Progenitor cell of endocrine pancreas (in vitro differentiated cells): ENCODE measurements around the gene HSPA8. TPM values are rescaled to one million over a fixed set of nuclear protein-coding genes. Genes with fewer than 3 reads are reported as not detected.

Experiments used
- DNase-seq: peaks from one replicate; pipeline ENCODE4 v3.0.0; 2021; ENCODE audit warnings: low spot score; ENCODE audit not compliant: unreplicated experiment
- H3K27ac Mint-ChIP-seq: 2 replicates; pipeline ENCODE4 v1.8.0; 2021; ENCODE audit warnings: mild to moderate bottlenecking, moderate library complexity, mixed read lengths
- H3K27me3 Mint-ChIP-seq: 2 replicates; pipeline ENCODE4 v1.8.0; 2021; ENCODE audit warnings: mixed read lengths
- H3K36me3 Mint-ChIP-seq: 2 replicates; pipeline ENCODE4 v1.8.0; 2022; ENCODE audit warnings: mixed read lengths; ENCODE audit not compliant: insufficient read depth
- H3K4me1 Mint-ChIP-seq: 2 replicates; pipeline ENCODE4 v1.8.0; 2021; ENCODE audit warnings: low read depth, mixed read lengths
- H3K4me3 Mint-ChIP-seq: 2 replicates; pipeline ENCODE4 v1.8.0; 2021; ENCODE audit warnings: low read depth, mild to moderate bottlenecking, moderate library complexity, mixed read lengths
- H3K9me3 Mint-ChIP-seq: 2 replicates; pipeline ENCODE4 v1.8.0; 2021; ENCODE audit warnings: low read depth, mixed read lengths
- CTCF ChIP-seq: fragments of 200-600 bp; sonication (generic); IDR thresholded peaks from one replicate; pipeline ENCODE4 v1.5.0; 2021; ENCODE audit warnings: antibody characterized with exemption, mild to moderate bottlenecking; ENCODE audit not compliant: unreplicated experiment
- long read RNA-seq: library from polyadenylated mRNA; unstranded; transcript quantifications from one replicate; pipeline ENCODE4 v2.0.0, GENCODE V29; 2020
- total RNA-seq: library from RNA; stranded (reverse); gene quantifications from 2 replicates; pipeline ENCODE4 v1.2.1, GENCODE V29; 2021

The HSPA8 gene
- 1,127 and 1,140 TPM in 2 replicates for total RNA-seq
- long read RNA-seq, transcript HSPA8-202 (8 exons, 2,004 nt), result minor isoform, 16 of 16,877 reads
- long read RNA-seq, transcript HSPA8-224 (9 exons, 2,463 nt), result major isoform, 16,271 of 16,877 reads
- long read RNA-seq, transcript HSPA8-201 (8 exons, 2,186 nt), result minor isoform, 87 of 16,877 reads
- long read RNA-seq, transcript HSPA8-222 (6 exons, 1,884 nt), result minor isoform, 65 of 16,877 reads
- long read RNA-seq, partial matches to known transcripts, result 170 of 16,877 reads
- long read RNA-seq, other reads (novel, unspliced or antisense), result 259 of 16,877 reads

DNA sequence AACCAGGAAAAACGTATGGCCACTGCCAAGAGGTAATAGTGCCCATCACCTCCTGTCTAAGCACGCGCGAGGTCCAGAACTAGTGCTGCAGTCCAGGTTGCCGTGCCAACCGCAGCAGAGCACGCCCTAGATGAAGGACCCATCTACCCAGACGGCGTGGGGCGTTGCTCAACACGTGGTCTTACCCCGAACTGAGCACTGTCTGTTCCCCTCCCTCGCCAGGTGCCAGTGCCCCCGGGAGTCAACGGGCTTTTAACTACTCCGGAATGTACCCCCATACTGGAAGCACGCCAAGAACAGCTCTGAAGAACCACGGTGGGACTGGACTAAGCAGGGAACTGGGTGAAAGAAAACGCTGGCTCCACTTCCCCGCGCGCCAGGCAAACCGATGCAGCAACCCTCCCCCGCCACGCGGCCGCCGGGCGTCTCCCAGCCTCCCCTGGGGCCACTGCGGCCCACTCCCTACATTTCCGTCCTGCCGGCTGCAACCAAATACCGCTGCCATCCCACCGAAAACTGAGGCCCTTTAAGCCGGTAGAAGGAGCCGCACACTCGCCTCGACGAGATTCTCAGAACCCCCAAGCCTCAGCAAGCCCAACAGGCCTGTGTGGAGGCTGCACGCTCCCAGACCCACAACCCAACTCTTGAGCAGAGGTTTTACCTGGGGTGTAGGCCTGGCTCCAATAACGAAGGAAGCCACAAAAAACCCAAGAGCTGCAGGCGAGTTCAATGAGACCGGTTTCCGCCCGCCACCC lies at the start of gene HSPA8:
Gene HSPA8, minus strand, starts transcription at position 734 of the 755 bp plus-strand sequence. CDS start 812 bp downstream, outside the sequence.
- TF ChIP-seq CTCF, result no peak
- H3K4me1 Mint-ChIP-seq, result peaks cover 48% of the 10 kb centered on the region
- H3K9me3 Mint-ChIP-seq, result no peaks in the 10 kb centered on the region
- DNase-seq, result peak; percentile 24
- peak within 1 kb of the TSS; percentile 99 for H3K27ac Mint-ChIP-seq
- H3K27me3 Mint-ChIP-seq, result no peaks in the 10 kb centered on the region
- H3K36me3 Mint-ChIP-seq, result peaks cover 47% of the 10 kb centered on the region
- peak within 1 kb of the TSS; percentile 97 for H3K4me3 Mint-ChIP-seq

GRCh38 chr11:123111465-123111864 lies 49.5 kb upstream of the HSPA8 start:
- Mint-ChIP-seq H3K4me1 (peaks cover 19% of the 10 kb centered on the region), H3K9me3 (peaks cover 3% of the 10 kb centered on the region), H3K36me3 (no peaks in the 10 kb centered on the region), H3K27me3 (peaks cover 3% of the 10 kb centered on the region), H3K4me3 (no peak overlapping the region), H3K27ac (no peak overlapping the region)
- DNase-seq, result no peak
- peak; percentile 78 for TF ChIP-seq CTCF

DNA sequence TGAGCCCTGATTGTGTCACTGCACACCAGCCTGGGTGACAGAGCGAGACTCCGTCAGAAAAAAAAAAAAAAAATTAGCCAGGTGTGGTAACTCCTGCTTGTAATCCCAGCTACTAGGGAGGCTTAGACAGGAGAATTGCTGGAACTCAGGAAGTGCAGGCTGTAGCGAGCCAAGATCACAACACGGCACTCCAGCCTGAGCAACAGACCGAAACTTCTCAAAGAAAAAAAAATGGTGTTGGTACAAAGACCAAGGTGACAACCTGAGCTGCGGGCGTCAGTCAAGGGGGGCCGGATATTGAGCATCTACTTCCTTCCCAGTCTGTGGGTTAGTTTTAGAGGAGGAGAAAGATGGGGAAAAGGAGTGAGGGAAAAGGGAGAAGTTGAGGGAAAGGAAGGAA lies 48.5 kb upstream of the HSPA8 start:
- H3K36me3 Mint-ChIP-seq, result no peaks in the 10 kb centered on the region
- H3K27ac Mint-ChIP-seq, result peak overlapping the region; percentile 51
- peaks cover 19% of the 10 kb centered on the region for H3K4me1 Mint-ChIP-seq
- no peak overlapping the region for H3K4me3 Mint-ChIP-seq
- no peak for DNase-seq
- TF ChIP-seq CTCF, result no peak
- peaks cover 3% of the 10 kb centered on the region for H3K27me3 Mint-ChIP-seq
- H3K9me3 Mint-ChIP-seq, result no peaks in the 10 kb centered on the region

GRCh38 chr11:123107945-123108495 lies 46.1 kb upstream of the HSPA8 start:
- no peak for DNase-seq
- Mint-ChIP-seq H3K4me3 (no peak overlapping the region), H3K9me3 (no peaks in the 10 kb centered on the region), H3K27me3 (peaks cover 3% of the 10 kb centered on the region), H3K4me1 (peaks cover 19% of the 10 kb centered on the region), H3K36me3 (no peaks in the 10 kb centered on the region), H3K27ac (peak overlapping the region; percentile 77)
- no peak for TF ChIP-seq CTCF

DNA sequence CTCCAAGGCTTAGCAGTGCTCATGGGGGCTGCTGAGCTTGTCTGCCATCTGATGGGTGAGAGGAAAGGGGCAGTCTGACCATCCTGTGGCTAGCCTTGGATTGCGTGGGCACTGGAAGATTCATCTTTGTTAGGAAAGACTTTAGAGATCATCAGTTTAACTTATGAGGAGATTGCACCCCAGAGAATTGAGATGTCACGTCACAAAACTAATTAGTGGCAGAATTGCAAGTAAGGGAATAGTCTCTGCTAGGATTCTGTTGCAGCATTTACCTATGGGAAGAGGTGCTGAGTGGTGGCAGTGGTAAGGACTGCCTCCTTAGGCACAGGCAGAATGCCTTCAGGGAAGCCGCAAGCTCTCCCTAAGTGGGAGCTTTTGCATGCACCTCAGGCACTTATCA lies 42.8 kb upstream of the HSPA8 start:
- H3K4me1 Mint-ChIP-seq, result peaks cover 14% of the 10 kb centered on the region
- H3K27me3 Mint-ChIP-seq, result no peaks in the 10 kb centered on the region
- H3K27ac Mint-ChIP-seq, result no peak overlapping the region
- TF ChIP-seq CTCF, result no peak
- no peaks in the 10 kb centered on the region for H3K36me3 Mint-ChIP-seq
- H3K9me3 Mint-ChIP-seq, result no peaks in the 10 kb centered on the region
- DNase-seq, result no peak
- no peak overlapping the region for H3K4me3 Mint-ChIP-seq
